Dermis microvascular lymphatic vessel endothelial cell (primary cell): Measurements from ENCODE around the gene ZNF772. TPM values are rescaled to one million over a fixed set of nuclear protein-coding genes. Genes with fewer than 3 reads are reported as not detected.
"Not testable (repeated sequence)": the region's sequence is repeated elsewhere in the genome, so short reads cannot be mapped to it uniquely, and the experiment has no call there.

Experiments
- DNase-seq, 2 donors: peaks; one replicate each; pipeline versions ENCODE4 v3.0.0 to v3.0.0-alpha.2; 2010; ENCODE audit warnings: low read depth in 2 of 2
- total RNA-seq: library from RNA; depleted of rRNA; stranded (reverse); fragments of >200 nt; gene quantifications from 2 replicates; pipeline ENCODE4 v1.2.1, GENCODE V29; 2014

ZNF772 gene
- 13.1 and 14.7 TPM in 2 replicates for total RNA-seq

DNA sequence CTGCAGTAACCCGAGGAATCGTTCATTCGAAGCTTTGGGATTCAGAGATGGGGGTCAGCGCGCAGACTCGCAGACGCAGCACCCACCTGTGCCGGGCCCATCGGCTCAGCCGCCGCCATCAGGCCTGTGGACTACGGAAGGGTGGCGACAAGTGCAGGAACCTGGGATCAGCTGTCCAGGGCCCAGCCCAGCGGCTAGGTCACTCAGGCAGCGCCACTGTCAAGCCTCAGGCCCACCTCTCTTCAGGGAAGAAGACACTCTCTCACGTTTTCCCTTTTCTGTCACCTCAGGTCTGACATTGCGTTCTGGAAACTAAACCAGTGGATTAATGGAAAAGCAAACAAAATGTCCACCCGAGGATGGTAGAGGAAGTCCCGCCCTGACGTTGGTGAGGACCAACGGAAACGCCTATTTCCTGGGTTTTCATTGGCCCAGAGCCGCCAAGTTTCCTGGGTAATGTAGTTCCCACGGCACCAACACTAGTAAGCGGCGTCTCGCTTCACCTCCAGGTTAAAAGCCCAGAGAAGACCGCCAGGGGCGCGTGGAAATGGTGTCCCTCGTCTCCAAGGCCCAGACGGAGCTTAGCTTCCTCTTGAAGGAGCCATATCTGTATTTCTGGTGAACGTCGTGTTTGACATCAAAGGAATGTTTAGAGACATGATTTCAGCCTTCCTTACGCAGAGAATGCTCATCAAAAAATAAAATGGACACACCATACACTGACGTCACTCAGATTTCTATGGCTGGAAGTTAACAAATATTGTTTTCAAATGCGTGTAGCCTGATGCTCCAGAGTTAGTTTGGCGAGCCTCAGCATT is at the start of gene ZNF772:
ZNF772 (minus strand) TSS at position 376 of the 818 bp plus-strand sequence; CDS start at position 119, 257 bp downstream.
- DNase-seq: peak; percentile 89 to 94

DNA sequence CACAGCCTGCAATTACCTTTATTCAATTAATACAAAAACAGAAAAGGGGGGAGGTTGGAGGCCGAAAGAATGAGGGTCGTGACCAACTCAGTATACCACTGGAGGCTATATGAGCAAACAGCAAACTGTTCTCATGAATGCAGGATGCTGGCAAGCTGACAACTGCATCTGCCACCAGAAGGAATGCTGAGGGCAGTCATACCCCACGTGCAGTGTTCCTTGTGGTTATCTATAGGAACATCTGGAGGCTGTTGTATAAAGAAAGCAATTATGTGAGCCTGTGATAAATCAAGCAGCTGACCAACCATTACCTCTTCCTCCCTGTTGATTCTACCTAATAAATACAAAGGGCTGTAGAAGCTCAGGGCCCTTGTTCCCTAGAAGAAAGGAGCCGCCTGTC is 40.7 kb upstream of the ZNF772 start:
- not testable (repeated sequence) for DNase-seq

DNA sequence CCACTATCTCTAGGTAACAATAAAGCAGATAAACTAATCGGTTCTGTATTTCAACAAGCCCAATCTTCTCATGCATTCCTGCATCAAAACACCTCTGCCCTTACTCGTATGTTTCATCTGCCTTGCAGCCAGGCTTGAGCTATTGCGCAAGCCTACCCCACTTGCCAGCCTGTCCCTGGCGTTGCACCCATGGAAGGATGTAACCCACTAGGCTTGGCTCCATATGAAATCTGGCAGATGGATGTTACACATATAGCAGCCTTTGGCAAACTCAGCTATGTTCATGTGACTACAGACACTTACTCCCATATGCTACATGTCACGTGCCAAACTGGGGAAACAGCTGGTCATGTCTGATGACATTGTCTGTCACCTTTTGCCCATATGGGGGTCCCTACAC is 37.9 kb upstream of the ZNF772 start:
- DNase-seq: no peak

DNA sequence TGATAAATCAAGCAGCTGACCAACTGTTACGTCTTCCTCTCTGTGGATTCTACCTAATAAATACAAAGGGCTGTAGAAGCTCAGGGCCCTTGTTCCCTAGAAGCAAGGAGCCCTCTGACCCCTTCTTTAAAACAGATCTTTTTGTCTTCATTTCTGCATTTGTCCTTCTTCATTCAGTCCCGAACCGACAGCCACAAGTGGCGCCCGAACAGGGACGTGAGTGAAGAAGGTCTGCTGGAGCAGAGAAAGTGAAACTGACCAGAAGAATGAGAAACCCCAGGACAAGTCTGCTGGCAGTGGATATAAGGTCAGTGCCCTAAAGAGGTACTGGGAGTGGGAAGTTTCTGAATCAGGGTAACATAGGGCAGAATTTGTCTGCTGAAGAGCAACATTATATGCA is 35.5 kb upstream of the ZNF772 start:
- DNase-seq: peak in 1 of 2 donors; percentile 31

DNA sequence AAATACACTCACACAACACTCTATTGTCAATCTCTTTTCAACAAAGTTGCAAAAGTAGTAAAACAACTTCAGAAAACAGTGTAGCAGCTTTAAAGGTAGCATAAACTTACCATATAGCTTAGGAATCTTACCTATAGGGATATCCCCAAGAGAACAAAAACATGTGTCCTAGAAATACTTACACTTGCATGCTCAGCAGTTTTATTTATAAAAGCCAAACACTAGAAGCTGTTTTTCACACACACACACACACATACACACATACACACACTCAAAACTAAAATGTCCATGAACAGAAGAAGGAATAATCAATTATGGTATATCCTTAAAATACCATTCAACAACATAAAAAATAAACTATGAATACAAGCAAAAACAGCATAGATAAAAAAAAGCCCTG is 34.1 kb upstream of the ZNF772 start:
- no peak for DNase-seq

DNA sequence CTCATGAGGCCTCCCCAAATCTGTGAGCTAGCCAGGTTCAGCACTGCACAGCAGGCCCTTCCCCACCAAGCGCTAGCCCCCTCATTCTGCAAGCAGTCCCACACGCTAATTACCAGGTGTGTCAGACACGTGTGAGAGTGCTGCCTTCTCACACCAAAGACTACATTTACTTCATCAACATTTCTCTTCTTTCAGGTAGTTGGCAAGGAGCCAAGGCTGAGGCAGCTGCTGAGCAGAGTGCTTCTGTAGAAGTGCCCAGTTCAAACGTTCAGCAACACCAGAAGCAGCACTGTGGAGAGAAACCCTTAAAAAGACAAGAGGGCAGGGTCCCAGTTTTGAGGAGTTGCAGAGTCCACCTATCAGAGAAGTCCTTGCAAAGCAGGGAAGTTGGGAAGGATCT is 28.8 kb upstream of the ZNF772 start:
- DNase-seq: no peak

DNA sequence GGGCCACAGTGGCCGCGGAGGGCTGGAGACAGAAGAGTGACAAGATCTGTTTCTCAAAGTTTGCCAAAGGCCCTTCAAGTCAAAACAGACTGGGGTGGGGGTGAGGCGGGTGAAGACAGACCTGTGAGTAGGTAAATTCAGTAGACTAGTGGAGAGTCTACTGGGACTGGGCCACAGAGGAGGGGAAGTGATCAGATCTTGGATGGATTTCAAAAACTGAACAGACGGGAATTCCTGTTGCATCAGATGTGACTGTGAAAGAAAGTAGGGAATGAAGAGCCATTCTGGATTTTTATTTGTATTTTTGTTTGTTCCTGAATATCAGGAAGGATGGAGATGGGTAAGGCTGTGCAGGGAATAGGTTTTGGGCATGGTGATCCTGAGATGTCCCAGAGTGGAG is 23.0 kb upstream of the ZNF772 start:
- peak; percentile 41 to 45 for DNase-seq

DNA sequence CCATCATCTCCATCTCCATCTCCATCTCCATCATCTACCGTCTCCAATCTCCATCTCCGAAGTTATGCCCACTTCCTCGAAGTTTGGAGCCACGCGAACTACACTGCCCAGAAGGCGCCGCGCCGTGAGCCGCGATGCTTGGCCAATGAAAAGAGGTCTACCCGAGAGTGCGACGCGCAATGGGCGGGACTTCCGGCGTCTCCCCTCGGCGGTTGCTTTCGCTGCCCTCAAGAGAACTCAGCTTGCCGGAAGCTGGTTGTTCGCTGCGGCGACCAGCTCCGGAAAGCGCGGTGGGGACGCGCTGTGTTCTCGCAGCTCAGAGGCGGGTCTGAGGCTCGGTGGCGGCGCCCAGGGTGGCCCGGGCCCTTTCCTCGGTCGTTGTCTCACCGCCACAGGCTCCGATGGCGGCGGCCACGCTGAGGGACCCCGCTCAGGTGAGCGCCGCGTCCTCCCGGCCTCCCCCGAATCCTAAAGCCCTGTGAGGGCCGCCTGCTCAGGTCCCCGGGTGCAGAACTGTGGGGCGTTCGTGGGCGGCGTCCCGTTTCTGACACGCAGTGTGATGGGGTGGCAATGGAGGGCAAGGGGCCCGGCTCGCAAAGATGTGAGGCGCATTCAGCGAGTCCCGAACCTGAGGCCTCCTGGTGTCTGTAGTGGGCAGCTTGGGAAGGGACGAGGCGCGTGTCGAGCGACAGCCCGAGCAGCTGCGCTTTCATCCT is 22.5 kb upstream of the ZNF772 start, which contains the start of gene ZNF773:
ZNF773 (plus strand) TSS at position 259 of the 716 bp plus-strand sequence; CDS start at position 402, 143 bp downstream.
- DNase-seq: peak; percentile 88 to 96

DNA sequence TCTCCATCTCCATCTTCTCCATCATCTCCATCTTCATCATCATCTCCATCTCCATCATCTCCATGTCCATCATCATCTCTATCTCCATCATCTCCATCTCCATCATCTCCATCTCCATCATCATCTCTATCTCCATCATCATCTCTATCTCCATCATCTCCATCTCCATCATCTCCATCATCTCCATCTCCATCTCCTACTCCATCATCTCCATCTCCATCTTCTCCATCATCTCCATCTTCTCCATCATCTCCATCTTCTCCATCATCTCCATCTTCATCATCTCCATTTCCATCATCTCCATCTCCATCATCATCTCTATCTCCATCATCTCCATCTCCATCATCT is 21.9 kb upstream of the ZNF772 start:
- not testable (repeated sequence) for DNase-seq

DNA sequence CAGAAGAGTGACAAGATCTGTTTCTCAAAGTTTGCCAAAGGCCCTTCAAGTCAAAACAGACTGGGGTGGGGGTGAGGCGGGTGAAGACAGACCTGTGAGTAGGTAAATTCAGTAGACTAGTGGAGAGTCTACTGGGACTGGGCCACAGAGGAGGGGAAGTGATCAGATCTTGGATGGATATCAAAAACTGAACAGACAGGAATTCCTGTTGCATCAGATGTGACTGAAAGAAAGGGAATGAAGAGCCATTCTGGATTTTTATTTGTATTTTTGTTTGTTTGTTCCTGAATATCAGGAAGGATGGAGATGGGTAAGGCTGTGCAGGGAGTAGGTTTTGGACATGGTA is 10.9 kb upstream of the ZNF772 start:
- DNase-seq: peak; percentile 30 to 42

DNA sequence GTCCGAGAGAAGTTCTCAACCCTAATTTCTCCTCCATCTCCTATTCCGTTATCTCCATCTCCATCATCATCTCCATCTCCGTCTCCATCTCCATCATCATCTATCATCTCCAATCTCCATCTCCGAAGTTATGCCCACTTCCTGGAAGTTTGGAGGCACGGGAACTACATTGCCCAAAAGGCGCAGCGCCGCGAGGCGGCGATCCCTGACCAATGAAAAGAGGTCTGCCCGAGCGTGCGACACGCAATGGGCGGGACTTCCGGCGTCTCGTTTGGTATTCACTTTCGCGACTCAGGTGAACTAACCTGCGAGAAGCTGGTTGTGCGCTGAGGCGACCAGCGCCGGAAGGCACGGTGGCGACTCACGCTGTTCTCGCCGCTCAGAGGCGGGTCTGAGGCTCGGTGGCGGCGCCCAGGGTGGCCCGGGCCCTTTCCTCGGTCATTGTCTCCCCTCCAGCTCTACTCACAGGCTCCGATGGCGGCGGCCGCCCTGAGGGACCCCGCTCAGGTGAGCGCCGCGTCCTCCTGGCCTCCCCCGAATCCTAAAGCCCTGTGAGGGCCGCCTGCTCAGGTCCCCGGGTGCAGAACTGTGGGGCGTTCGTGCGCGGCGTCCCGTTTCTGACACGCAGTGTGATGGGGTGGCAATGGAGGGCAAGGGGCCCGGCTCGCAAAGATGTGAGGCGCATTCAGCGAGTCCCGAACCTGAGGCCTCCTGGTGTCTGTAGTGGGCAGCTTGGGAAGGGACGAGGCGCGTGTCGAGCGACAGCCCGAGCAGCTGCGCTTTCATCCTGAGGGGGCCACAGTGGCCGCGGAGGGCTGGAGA is 10.3 kb upstream of the ZNF772 start, which contains the start of gene ZNF419:
ZNF419 (plus strand) TSS at position 274 of the 822 bp plus-strand sequence; CDS start at position 475, 201 bp downstream.
- DNase-seq: peak; percentile 73 to 86

DNA sequence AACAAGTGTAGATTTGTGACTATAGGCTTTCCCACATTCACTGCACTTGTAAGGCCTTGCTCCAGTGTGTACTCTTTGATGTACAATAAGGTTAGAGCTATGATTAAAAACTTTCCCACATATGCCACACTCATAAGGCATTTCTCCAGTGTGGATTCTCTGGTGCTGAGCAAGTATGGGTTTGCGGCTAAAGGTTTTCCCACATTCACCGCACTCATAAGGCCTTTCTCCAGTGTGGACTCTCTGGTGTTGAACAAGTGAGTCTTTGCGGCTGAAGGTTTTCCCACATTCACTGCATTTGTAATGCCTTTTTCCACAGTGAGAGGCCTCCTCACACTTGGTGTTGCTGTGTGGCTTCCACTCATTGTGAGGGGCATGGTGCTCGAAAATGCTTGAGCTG is 3.7 kb downstream of the ZNF772 start:
- no peak for DNase-seq

DNA sequence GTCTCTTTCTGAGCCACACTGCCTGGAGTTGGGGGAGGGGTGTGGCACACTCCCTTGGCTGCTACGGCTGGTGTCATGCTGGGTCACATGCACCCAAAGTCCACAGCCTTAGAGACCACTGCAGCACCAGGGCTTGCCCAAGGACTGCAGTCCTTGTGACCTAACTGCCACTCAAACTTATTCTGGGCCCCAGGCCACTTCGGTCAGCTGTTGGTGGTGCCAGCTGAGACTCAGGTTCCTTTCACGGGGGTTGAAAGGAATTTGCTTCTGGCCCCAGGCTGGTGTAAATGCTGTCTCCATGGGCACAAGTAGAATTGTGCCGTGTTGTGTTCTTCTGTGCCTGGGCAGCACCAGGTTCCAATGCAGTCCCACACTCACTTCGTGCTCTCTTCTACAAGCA is 10.9 kb downstream of the ZNF772 start:
- no peak for DNase-seq

DNA sequence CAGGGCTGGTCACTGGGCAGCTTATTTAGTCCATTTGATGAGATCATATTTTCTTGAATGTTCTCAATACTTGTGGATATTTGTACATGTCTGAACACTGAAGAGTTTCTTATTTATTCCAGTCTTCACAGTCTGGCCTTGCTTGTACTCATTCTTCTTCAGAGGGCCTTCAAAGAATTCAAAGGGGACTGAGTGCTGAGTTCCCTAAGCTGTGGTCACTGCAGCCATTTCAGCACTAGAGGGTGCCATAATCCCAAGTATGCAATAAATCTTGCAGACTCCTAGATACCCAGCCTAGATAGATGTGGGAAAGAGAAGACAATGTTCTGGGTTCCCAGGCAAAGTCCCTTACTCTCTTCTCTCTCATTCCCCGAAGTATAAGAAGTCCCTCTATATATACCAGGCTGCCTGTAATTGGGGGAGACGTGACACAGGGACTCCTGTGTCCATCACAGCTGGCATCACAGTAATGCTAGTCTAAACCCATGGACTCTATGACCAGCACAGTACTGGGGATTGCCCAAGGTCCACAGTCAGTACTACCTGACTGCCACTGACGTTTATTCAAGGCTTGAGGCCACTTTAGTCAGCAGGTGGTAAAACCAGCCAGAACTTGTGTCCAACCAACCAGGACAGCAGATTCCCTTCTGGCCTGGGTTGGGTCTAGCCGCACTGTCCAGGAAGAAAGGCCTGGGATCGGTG is 11.5 kb downstream of the ZNF772 start:
- DNase-seq: peak in 1 of 2 donors; percentile 33

DNA sequence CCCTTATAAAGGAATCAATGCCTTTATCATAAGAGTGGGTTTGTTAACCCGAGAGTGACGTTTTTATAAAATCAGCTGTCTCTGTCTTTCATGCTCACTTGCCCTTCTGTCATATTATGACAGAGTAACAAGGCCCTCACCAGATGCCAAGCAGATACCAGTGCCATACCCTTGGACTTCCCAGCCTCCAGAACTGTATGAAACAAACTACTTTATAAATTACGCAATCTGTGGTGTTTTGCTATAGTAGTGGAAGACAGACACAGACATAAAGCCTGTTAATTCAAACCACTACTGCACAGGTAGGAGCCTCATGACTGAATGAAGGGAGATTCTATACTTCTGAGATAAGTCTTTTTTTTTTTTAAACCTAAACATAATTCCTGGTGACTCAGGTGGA is 25.1 kb downstream of the ZNF772 start:
- no peak for DNase-seq

DNA sequence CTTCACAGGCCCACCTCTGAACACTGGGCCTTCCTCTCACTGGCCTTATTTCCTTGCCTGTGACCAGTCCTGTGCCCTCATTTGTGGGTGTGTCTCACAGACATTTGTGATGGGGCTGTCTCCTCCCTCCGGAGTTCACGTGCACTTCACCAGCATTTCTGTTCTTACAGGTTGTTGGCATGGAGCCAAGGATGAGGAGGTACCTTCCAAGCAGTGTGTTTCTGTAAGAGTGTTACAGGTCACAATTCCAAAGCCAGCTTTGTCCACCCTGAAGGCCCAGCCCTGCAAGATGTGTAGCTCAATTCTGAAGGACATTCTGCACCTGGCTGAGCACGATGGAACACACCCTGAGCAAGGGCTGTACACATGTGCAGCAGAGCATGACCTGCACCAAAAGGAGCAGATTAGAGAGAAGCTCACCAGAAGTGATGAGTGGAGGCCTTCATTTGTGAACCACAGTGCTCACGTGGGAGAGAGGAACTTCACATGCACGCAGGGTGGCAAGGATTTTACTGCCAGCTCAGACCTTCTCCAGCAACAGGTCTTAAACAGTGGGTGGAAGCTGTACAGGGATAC is 34.2 kb downstream of the ZNF772 start:
- no peak for DNase-seq

DNA sequence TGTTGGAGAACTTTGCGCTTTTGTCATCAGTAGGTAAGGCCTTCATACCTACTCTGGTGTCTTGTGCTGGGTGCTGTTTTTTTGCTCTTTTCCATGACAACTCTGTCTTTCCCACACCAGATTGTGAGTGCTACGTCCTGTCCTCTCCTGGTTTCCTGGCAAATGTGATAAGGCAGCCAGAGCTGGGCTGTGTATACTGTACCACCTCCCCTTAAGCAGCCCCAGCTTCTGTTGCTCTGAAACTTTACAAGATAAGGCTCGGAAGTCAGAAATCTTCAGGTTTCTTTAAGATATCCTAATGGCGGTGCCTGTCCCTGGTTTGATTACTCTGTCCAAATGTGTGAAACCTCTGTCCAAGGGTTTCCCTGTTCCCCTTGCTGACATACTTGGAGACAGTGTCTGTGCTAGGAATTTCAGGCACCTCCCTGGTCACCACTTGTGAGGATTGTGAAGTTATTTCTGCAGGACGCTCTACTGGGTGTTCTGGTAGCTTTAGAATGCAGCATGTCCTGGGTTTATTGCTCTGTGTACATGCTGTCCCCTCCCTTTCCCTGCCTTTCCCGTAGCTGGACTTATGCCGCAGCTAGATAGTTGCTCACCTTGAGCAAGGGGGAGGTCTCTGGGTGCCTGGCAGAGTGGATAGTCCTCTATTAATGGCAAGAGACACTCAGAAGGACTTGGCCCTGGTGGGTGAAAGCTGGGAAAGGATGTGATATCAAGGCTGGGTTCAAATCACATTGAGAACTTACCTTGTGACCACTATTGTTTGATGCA is 35.2 kb downstream of the ZNF772 start:
- DNase-seq: no peak

DNA sequence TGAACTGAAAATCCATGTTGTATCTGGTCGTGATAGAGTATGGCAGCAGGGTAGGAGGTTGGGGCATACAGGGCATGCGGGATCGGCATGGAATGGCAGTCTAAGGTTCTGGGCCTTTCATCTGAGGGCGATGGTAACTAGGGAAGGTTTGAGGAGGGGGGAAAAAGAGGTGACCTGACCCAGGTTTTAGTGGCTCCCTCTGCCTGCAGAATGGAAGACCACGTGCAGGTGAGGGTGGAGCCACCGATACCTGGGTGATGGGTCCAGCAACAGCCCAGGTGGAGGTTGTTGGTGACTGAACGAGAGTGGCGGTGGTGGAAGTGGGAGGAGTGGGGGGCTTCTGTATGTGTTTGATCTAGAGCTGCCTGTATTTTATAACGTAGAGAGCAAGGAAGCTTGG is 38.4 kb downstream of the ZNF772 start:
- no peak for DNase-seq

DNA sequence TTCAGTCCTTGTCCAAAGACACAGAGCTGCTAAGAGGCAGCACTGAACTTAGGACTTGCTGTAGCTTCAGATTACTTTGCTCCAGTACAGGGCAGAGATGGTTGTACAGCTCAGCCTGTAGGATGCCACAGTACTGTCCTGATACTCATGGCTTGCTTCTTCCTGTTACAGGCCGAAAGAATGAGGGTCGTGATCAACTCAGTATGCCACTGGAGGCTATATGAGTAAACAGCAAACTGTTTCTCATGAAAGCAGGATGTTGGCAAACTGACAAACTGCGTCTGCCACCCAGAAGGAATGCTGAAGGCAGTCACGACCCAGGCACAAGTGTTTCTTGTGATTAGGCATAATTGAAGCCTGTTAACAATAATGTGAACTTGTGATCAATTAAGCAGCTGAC is 39.4 kb downstream of the ZNF772 start:
- no peak for DNase-seq

DNA sequence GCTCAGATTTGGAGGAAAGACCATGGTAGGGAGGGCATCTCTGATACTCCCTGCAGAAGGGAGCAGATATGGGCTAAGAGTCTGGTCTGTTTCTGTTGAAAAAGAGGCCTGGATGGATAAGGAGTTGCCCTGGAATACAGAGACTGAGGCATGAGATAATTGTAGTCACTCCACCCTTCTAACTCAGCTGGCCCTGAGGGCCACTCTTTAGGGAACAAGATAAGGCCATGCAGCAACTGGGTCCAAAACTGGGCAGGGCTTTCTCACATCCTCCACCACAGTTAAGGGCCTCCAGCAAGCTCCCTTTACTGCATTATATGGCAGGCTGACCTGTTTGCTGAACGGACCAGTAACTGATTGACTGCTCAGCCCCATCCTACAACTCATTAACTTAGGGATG is 40.9 kb downstream of the ZNF772 start:
- DNase-seq: no peak
